Uterus (tissue), 4 donors: ENCODE measurements around the gene TPGS2. TPM values are rescaled to one million over a fixed set of nuclear protein-coding genes. Genes with fewer than 3 reads are reported as not detected.
A peak's percentile ranks its signal among the peaks of the same experiment; 100 is the strongest.

Source experiments
- DNase-seq, 2 donors: peaks; one replicate each; pipeline ENCODE4 v3.0.0-alpha.2; 2019 to 2020
- H3K27ac ChIP-seq, 2 donors: fragments of 200-600 bp; sonication (generic); 1 replicate in 1 of 2; 2 replicates in 1 of 2; pipeline ENCODE4 v1.5.1; 2016 to 2018
- H3K27me3 ChIP-seq, 2 donors: fragments of 200-600 bp; sonication (generic); one replicate each; pipeline ENCODE4 v1.5.1; 2018 to 2019; ENCODE audit warnings: control low read depth in 1 of 2
- H3K36me3 ChIP-seq, 2 donors: fragments of 200-600 bp; sonication (generic); one replicate each; pipeline ENCODE4 v1.5.1; 2019; ENCODE audit warnings: control low read depth in 1 of 2
- H3K4me1 ChIP-seq, 2 donors: fragments of 200-600 bp; sonication (generic); one replicate each; pipeline ENCODE4 v1.5.1; 2018 to 2019; ENCODE audit warnings: control low read depth in 1 of 2
- H3K4me3 ChIP-seq, 2 donors: fragments of 200-600 bp; sonication (generic); 1 replicate in 1 of 2; 2 replicates in 1 of 2; pipeline ENCODE4 v1.5.1; 2018 to 2019; ENCODE audit warnings: mild to moderate bottlenecking in 1 of 2
- H3K9me3 ChIP-seq, 2 donors: fragments of 200-600 bp; sonication (generic); one replicate each; pipeline ENCODE4 v1.5.1; 2019; ENCODE audit warnings: control low read depth in 1 of 2
- POLR2A ChIP-seq, 2 donors: fragments of 450-650 bp; IDR thresholded peaks; one replicate each; pipeline ENCODE4 v1.6.1; 2016; ENCODE audit warnings: antibody characterized with exemption in 2 of 2, mild to moderate bottlenecking in 1 of 2, moderate library complexity in 1 of 2
- intact Hi-C: fragments of 100-400 bp; cut with DNase I; formaldehyde crosslinking; loops from one replicate; pipeline ENCODE4 v1.15.1; 2023; ENCODE audit warnings: low total_unique reads
- total RNA-seq, 4 donors: library from RNA; depleted of rRNA in 3 of 4; stranded (reverse); fragments of >200 nt in 3 of 4; gene quantifications; one replicate each; pipeline versions ENCODE4 v1.1.0 to v1.2.4, GENCODE V29; 2014 to 2023
- TF ChIP-seq, protein P1 (sequence below), 4 experiments: fragments of 200-600 bp in 2 of 4; fragments of 450-650 bp in 2 of 4; sonication (generic) in 2 of 4; IDR thresholded peaks; one replicate each; pipeline ENCODE4 v1.5.1; 2016 to 2019; ENCODE audit warnings: antibody characterized with exemption in 4 of 4, mild to moderate bottlenecking in 2 of 4, moderate library complexity in 1 of 4
- donor health status: DM: yes; HTN: yes; CAD: no.

TPGS2 gene
- total RNA-seq, 4 donors from 2014 or later = 42.3 to 85.6 (median 69.1) TPM

DNA sequence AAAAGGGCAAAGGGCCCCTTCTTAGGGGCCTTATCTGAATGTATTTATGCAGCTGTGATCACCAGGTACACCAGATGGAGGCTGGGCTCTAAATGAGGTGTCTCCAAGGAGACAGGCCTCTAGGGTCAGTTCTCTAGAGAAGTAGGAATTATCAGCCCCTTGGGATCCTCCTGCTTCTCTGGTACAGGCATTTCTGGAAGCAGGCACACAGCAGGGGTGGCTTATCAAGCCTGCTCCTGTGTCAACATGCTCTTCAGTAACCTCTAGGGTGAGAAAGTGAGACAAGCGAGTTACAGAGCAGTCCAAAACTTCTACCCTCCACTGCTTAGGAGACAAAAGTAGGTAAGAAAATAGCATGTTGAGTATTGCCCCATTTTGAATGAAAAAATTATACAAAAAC lies 13.8 kb downstream of the TPGS2 start:
- intact Hi-C loops = no loop called here
- H3K9me3 ChIP-seq = no peaks in the 10 kb centered on the region
- no peak for DNase-seq
- H3K4me3 ChIP-seq = no peak overlapping the region
- no peak overlapping the region for H3K27ac ChIP-seq
- TF ChIP-seq, protein P1, sequence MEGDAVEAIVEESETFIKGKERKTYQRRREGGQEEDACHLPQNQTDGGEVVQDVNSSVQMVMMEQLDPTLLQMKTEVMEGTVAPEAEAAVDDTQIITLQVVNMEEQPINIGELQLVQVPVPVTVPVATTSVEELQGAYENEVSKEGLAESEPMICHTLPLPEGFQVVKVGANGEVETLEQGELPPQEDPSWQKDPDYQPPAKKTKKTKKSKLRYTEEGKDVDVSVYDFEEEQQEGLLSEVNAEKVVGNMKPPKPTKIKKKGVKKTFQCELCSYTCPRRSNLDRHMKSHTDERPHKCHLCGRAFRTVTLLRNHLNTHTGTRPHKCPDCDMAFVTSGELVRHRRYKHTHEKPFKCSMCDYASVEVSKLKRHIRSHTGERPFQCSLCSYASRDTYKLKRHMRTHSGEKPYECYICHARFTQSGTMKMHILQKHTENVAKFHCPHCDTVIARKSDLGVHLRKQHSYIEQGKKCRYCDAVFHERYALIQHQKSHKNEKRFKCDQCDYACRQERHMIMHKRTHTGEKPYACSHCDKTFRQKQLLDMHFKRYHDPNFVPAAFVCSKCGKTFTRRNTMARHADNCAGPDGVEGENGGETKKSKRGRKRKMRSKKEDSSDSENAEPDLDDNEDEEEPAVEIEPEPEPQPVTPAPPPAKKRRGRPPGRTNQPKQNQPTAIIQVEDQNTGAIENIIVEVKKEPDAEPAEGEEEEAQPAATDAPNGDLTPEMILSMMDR (IDR thresholded peaks at IDR 0.05) = no peak
- no peak for TF ChIP-seq POLR2A (IDR thresholded peaks at IDR 0.05)
- H3K4me1 ChIP-seq = no peaks in the 10 kb centered on the region
- H3K27me3 ChIP-seq = no peaks in the 10 kb centered on the region
- H3K36me3 ChIP-seq = no peaks in the 10 kb centered on the region

DNA sequence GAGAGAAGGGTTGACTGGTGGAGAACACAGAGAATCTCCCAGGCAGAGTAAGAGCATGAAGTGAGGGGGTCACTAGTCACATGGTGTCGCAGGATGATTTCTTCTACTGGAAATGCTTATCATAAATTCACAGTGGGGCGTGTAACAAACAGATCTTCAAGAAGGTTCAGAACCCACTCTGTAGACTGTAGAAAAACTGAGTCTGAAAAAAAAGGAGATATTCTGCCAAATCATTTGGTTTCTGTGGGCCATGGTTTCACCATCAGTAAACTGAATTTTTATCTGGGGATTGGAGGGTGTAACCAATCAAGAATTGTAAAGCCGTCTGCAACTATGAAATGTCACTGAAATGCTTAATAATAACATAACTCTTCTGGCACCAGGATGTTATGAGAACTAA lies 15.0 kb downstream of the TPGS2 start:
- Histone ChIP-seq H3K27me3 (no peaks in the 10 kb centered on the region), H3K36me3 (no peaks in the 10 kb centered on the region), H3K9me3 (no peaks in the 10 kb centered on the region), H3K27ac (peak overlapping the region; percentile 35 to 39), H3K4me1 (no peaks in the 10 kb centered on the region), H3K4me3 (no peak overlapping the region)
- DNase-seq = no peak
- TF ChIP-seq, protein P1 (IDR thresholded peaks at IDR 0.05) = no peak
- TF ChIP-seq POLR2A (IDR thresholded peaks at IDR 0.05) = no peak
- intact Hi-C loops = no loop called here

DNA sequence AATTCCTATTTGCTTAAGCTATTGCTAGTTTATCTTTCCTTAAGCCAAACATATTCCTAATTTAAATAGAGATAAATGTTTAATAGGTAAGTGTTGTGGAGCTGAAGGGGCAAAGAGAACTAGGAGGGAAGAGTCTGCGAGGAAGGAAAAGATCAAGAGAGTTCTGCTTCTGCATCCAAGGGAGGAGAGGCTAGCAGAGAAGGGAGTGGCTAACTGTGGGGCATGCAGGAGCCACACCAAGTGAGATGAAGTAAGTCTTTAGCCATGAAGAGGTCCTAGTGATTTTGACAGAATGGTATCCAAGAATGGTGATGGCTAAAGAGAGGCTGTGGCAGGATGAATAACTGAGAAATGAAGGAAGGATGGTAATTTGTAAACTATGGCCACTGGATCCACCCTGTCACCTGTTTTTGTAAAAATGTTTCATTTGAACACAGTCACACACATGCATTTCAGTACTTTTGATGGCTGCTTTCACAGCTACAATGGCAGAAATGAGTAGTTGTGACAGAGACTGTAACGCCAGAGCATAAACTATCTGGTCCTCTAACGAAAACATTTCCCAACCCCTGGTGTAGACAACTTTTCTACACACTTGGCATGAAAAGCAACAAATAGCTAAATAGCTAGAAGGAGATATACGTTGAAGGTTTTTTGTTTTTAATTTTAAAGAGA lies 15.6 kb downstream of the TPGS2 start:
- no peaks in the 10 kb centered on the region for H3K4me1 ChIP-seq
- no peaks in the 10 kb centered on the region for H3K9me3 ChIP-seq
- intact Hi-C loops = no loop called here
- TF ChIP-seq, protein P1 (IDR thresholded peaks at IDR 0.05) = no peak
- no peak for TF ChIP-seq POLR2A (IDR thresholded peaks at IDR 0.05)
- no peaks in the 10 kb centered on the region for H3K36me3 ChIP-seq
- H3K4me3 ChIP-seq = no peak overlapping the region
- peak overlapping the region; percentile 35 to 39 for H3K27ac ChIP-seq
- DNase-seq = no peak
- H3K27me3 ChIP-seq = no peaks in the 10 kb centered on the region

DNA sequence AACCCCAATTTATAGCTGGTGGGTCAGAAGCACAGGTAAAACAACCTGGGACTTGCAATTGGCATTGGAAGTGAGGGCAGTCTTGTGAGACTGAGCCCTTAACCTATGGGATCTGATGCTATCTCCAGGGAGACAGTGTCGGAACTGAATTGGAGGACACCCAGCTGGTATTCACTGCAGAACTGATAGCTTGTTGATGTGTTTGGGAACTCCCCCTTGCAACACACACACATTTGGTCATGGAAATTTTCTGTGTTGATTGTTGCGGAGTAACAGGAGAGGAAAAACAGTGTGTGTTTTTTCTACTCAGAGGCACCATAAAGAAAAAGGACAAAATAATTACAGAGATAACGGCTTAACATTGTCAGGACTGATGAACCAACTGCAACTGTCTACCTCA lies 16.1 kb downstream of the TPGS2 start:
- TF ChIP-seq, protein P1 (IDR thresholded peaks at IDR 0.05) = no peak
- no peak for TF ChIP-seq POLR2A (IDR thresholded peaks at IDR 0.05)
- Histone ChIP-seq H3K4me3 (no peak overlapping the region), H3K36me3 (no peaks in the 10 kb centered on the region), H3K9me3 (no peaks in the 10 kb centered on the region), H3K27me3 (no peaks in the 10 kb centered on the region), H3K4me1 (no peaks in the 10 kb centered on the region), H3K27ac (peak overlapping the region in 1 of 2 donors; percentile 39)
- intact Hi-C loops = no loop called here
- peak in 1 of 2 donors; percentile 26 for DNase-seq

DNA sequence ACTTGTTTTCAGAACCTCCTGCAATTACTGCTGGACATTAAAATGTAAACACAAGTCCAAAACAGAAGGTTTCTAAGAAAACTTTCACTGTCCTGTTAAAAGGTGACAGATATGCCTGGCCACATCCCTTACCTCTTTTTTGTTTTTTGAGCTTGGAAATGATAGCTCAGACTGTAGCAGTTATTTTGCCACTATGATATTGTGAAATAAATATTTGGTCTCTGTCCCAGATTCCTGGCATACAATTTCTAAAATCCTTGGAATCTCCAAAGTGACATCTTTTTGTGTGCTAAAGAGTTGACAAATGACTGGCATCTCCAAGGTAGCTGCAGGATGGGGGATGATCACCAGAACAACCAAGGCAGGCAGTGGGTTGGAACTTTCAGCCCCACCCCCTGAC lies 16.8 kb downstream of the TPGS2 start:
- H3K4me3 ChIP-seq = no peak overlapping the region
- no peaks in the 10 kb centered on the region for H3K27me3 ChIP-seq
- no peaks in the 10 kb centered on the region for H3K9me3 ChIP-seq
- no peak for TF ChIP-seq POLR2A (IDR thresholded peaks at IDR 0.05)
- TF ChIP-seq, protein P1 (IDR thresholded peaks at IDR 0.05) = no peak
- H3K36me3 ChIP-seq = no peaks in the 10 kb centered on the region
- H3K4me1 ChIP-seq = no peaks in the 10 kb centered on the region
- no peak for DNase-seq
- intact Hi-C loops = no loop called here
- H3K27ac ChIP-seq = no peak overlapping the region
